Calu3 (cell line): ENCODE measurements around the gene CHN2. TPM values are rescaled to one million over a fixed set of nuclear protein-coding genes. Genes with fewer than 3 reads are reported as not detected.

ENCODE experiments used
- BruUV-seq: library from RNA; stranded (reverse); fragments of 400-500 nt; replicated peaks from 2 replicates; lab custom pipeline; 2021; lab: Mats Ljungman, UMichigan
- CTCF ChIA-PET: fragments of 300-600 bp; sonication (Branson Sonifier 250); formaldehyde crosslinking; loops from one replicate; lab custom pipeline; 2022; ENCODE audit warnings: antibody characterized with exemption; lab: Charles Lee
- DNase-seq: peaks from one replicate; pipeline ENCODE4 v3.0.0; 2022
- H3K27ac Mint-ChIP-seq: one replicate; pipeline ENCODE4 v1.8.0; 2022; ENCODE audit warnings: mixed read lengths; ENCODE audit not compliant: unreplicated experiment
- H3K27me3 Mint-ChIP-seq: one replicate; pipeline ENCODE4 v1.8.0; 2022; ENCODE audit warnings: mixed read lengths; ENCODE audit not compliant: unreplicated experiment
- H3K36me3 Mint-ChIP-seq: one replicate; pipeline ENCODE4 v1.8.0; 2022; ENCODE audit warnings: mild to moderate bottlenecking, moderate library complexity, mixed read lengths; ENCODE audit not compliant: insufficient read depth, unreplicated experiment
- H3K4me1 Mint-ChIP-seq: one replicate; pipeline ENCODE4 v1.8.0; 2022; ENCODE audit warnings: mild to moderate bottlenecking, low read depth, mixed read lengths; ENCODE audit not compliant: unreplicated experiment
- H3K4me3 Mint-ChIP-seq: one replicate; pipeline ENCODE4 v1.8.0; 2022; ENCODE audit warnings: mild to moderate bottlenecking, low read depth, moderate library complexity, mixed read lengths; ENCODE audit not compliant: unreplicated experiment
- H3K9me3 Mint-ChIP-seq: one replicate; pipeline ENCODE4 v1.8.0; 2022; ENCODE audit warnings: low read depth, mixed read lengths; ENCODE audit not compliant: unreplicated experiment
- intact Hi-C: fragments of 100-400 bp; cut with micrococcal nuclease; formaldehyde crosslinking; loops from one replicate; pipeline ENCODE4 v1.10.0; 2022; ENCODE audit not compliant: unreplicated experiment
- total RNA-seq: library from RNA; stranded (reverse); gene quantifications from 2 replicates; pipeline ENCODE4 v1.2.3, GENCODE V29; 2022
- TF ChIP-seq, protein P1 (sequence below): fragments of 200-600 bp; IDR thresholded peaks from one replicate; pipeline ENCODE4 v1.8.0; 2022; ENCODE audit warnings: antibody characterized with exemption; ENCODE audit not compliant: unreplicated experiment

CHN2 gene
- total RNA-seq, 1 experiment from 2014 or later: 12.4 TPM

DNA sequence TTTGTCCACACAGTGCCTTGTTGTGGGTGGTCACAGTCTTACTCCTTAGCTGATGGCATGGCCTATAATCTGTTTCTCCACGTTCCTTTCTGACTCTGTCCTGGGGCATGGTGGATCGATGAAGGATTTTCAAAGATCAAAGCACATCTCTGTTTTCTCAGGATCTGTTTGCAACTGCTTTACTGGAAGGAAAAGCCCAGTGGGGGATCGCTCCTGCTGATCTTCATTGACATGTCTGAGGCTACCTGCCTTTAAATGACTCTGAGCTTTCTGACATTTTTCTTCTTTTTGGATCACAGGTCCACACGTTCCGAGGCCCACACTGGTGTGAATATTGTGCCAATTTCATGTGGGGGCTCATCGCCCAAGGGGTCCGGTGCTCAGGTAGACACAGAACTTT is 301.1 kb downstream of the CHN2 start:
- H3K27me3 Mint-ChIP-seq: no peaks in the 10 kb centered on the region
- DNase-seq: no peak
- no peaks in the 10 kb centered on the region for H3K36me3 Mint-ChIP-seq
- no peaks in the 10 kb centered on the region for H3K4me1 Mint-ChIP-seq
- intact Hi-C loops: no loop called here
- CTCF ChIA-PET: interaction anchor here (1.4 kb wide), 1 partner anchor 12 kb away, joined by 4 read pairs; no protein-coding TSS in a partner anchor
- no peak overlapping the region for H3K27ac Mint-ChIP-seq
- no TSS peak for BruUV-seq
- TF ChIP-seq, protein P1, sequence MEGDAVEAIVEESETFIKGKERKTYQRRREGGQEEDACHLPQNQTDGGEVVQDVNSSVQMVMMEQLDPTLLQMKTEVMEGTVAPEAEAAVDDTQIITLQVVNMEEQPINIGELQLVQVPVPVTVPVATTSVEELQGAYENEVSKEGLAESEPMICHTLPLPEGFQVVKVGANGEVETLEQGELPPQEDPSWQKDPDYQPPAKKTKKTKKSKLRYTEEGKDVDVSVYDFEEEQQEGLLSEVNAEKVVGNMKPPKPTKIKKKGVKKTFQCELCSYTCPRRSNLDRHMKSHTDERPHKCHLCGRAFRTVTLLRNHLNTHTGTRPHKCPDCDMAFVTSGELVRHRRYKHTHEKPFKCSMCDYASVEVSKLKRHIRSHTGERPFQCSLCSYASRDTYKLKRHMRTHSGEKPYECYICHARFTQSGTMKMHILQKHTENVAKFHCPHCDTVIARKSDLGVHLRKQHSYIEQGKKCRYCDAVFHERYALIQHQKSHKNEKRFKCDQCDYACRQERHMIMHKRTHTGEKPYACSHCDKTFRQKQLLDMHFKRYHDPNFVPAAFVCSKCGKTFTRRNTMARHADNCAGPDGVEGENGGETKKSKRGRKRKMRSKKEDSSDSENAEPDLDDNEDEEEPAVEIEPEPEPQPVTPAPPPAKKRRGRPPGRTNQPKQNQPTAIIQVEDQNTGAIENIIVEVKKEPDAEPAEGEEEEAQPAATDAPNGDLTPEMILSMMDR: no peak
- no peaks in the 10 kb centered on the region for H3K9me3 Mint-ChIP-seq
- no peak overlapping the region for H3K4me3 Mint-ChIP-seq

DNA sequence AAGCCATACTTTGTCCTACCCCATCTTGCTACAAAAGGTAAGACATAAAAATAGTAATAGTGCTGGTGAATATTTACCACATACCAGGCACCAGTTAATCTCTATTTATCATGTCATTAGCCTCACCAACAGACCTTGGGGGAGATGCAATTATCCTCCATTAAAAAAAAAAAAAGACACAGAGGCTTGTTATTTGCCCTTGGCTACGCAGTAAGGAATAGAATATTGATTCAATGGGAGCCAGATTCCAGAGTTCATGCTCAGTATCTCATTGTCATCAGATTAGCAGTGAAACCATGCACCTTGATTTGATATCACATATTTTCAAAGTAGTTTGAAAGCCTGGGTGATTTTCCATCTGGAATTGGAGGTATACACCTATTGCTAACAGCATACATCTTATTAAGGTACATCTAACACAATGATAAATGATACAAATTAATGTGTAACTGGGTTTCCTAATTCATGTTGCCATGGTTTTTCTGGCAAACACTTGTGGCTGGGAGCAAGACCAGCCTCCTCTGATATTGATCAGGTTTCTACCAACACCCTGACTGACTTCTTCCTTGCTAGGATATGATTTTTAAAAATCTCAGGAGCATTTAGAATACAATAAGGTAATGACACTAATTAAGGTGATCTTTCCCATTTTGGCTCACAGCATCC is 301.9 kb downstream of the CHN2 start:
- no TSS peak for BruUV-seq
- TF ChIP-seq, protein P1: no peak
- no peaks in the 10 kb centered on the region for H3K36me3 Mint-ChIP-seq
- intact Hi-C loops: no loop called here
- no peaks in the 10 kb centered on the region for H3K9me3 Mint-ChIP-seq
- no peak for DNase-seq
- no peaks in the 10 kb centered on the region for H3K27me3 Mint-ChIP-seq
- CTCF ChIA-PET: interaction anchor here (1.4 kb wide), 1 partner anchor 11 kb away, joined by 4 read pairs; no protein-coding TSS in a partner anchor
- H3K4me3 Mint-ChIP-seq: no peak overlapping the region
- H3K4me1 Mint-ChIP-seq: no peaks in the 10 kb centered on the region
- H3K27ac Mint-ChIP-seq: no peak overlapping the region

DNA sequence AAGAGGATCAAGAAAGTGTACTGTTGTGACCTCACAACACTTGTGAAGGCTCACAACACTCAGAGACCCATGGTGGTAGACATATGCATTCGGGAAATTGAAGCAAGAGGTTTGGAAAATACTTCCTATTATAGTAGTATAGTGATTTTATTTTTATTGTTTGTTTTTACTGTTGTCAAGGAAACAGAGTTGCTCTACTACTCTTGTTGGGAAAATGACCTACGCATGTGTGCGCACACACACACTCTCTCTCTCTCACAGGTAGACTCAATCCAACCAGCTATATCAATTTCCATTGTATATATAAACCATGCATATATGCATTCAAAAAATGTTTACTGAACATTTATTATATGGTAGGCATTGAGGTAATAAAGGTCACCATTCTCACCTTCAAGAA is 305.4 kb downstream of the CHN2 start:
- Mint-ChIP-seq H3K4me1 (no peaks in the 10 kb centered on the region), H3K36me3 (no peaks in the 10 kb centered on the region), H3K4me3 (no peak overlapping the region), H3K27me3 (no peaks in the 10 kb centered on the region), H3K27ac (no peak overlapping the region), H3K9me3 (no peaks in the 10 kb centered on the region)
- DNase-seq: no peak
- no TSS peak for BruUV-seq
- intact Hi-C loops: no loop called here
- CTCF ChIA-PET: no interaction called here
- TF ChIP-seq, protein P1: no peak

DNA sequence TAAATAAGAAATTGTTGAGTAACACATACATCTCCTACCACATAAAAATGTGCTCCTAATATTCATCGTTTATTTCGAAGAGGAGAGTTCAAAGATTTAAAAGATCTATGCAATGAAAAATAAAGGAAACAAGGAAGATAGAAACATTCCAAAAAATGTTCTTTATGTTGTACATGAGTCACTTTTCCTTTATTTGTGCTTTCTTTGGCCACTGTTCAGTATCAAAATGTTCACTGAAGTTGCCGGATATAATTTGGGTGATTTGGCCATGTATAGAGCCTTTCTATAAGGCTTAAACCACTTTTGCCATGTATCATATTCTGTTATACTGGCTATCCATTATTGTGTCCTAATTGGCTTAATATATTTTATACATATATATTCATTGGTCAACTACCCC is 306.1 kb downstream of the CHN2 start:
- Mint-ChIP-seq H3K4me3 (no peak overlapping the region), H3K27me3 (no peaks in the 10 kb centered on the region), H3K27ac (no peak overlapping the region), H3K36me3 (no peaks in the 10 kb centered on the region), H3K4me1 (no peaks in the 10 kb centered on the region), H3K9me3 (no peaks in the 10 kb centered on the region)
- TF ChIP-seq, protein P1: no peak
- intact Hi-C loops: no loop called here
- no peak for DNase-seq
- no TSS peak for BruUV-seq
- CTCF ChIA-PET: no interaction called here
